Tibial nerve (tissue), 4 donors: ENCODE measurements around the gene CXCL17. TPM values are rescaled to one million over a fixed set of nuclear protein-coding genes. Genes with fewer than 3 reads are reported as not detected.
"Not testable (repeated sequence)": the region's sequence is repeated elsewhere in the genome, so short reads cannot be mapped to it uniquely, and the experiment has no call there.

ENCODE experiments used
- DNase-seq, 2 donors: peaks; one replicate each; pipeline ENCODE4 v3.0.0-alpha.2; 2019; ENCODE audit warnings: low spot score in 2 of 2
- H3K27ac ChIP-seq, 4 donors: fragments of 200-600 bp; sonication (generic) in 3 of 4; one replicate each; pipeline ENCODE4 v1.5.1; 2017 to 2019; ENCODE audit warnings: mild to moderate bottlenecking in 1 of 4
- H3K27me3 ChIP-seq, 2 donors: fragments of 200-600 bp; sonication (generic) in 1 of 2; one replicate each; pipeline versions ENCODE4 v1.5.1 to v1.6.0; 2017 to 2019
- H3K36me3 ChIP-seq, 3 donors: fragments of 200-600 bp; sonication (generic); one replicate each; pipeline ENCODE4 v1.5.1; 2018 to 2019
- H3K4me1 ChIP-seq, 4 donors: fragments of 200-600 bp; sonication (generic) in 3 of 4; one replicate each; pipeline ENCODE4 v1.5.1; 2017 to 2019
- H3K4me3 ChIP-seq, 4 donors: fragments of 200-600 bp; sonication (generic) in 3 of 4; one replicate each; pipeline ENCODE4 v1.5.1; 2017 to 2019; ENCODE audit warnings: mild to moderate bottlenecking in 1 of 4, moderate library complexity in 1 of 4
- H3K9me3 ChIP-seq, 4 donors: fragments of 200-600 bp; sonication (generic) in 3 of 4; one replicate each; pipeline ENCODE4 v1.5.1; 2017 to 2019
- CTCF ChIP-seq, 5 experiments: fragments of 200-600 bp in 3 of 5; fragments of 450-650 bp in 2 of 5; sonication (generic) in 3 of 5; IDR thresholded peaks; one replicate each; pipeline ENCODE4 v1.5.1; 2016 to 2019; ENCODE audit warnings: antibody characterized with exemption in 5 of 5, mild to moderate bottlenecking in 3 of 5, moderate library complexity in 2 of 5
- EP300 ChIP-seq, 2 donors: sonication (generic); formaldehyde crosslinking; IDR thresholded peaks; one replicate each; pipeline ENCODE4 v1.6.1; 2017; ENCODE audit warnings: antibody characterized with exemption in 2 of 2, mild to moderate bottlenecking in 1 of 2
- POLR2A ChIP-seq, 2 donors: fragments of 450-650 bp; IDR thresholded peaks; one replicate each; pipeline ENCODE4 v1.6.1; 2017; ENCODE audit warnings: antibody characterized with exemption in 2 of 2, mild to moderate bottlenecking in 2 of 2, moderate library complexity in 2 of 2
- WGBS, 2 donors: methylation state at CpG; one replicate each; pipeline ENCODE4 v1.1.5; 2018; 5-methylcytosine and 5-hydroxymethylcytosine counted together
- total RNA-seq, 4 donors: library from RNA; depleted of rRNA; stranded (reverse); fragments of >200 nt; gene quantifications; one replicate each; pipeline ENCODE4 v1.1.0, GENCODE V29; 2016

The CXCL17 gene, protein sequence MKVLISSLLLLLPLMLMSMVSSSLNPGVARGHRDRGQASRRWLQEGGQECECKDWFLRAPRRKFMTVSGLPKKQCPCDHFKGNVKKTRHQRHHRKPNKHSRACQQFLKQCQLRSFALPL
- not detected for total RNA-seq

GRCh38 chr19:42442833-42443232 is at the start of gene CXCL17:
Gene CXCL17, minus strand, starts transcription at chr19:42442946. Its CDS starts 114 bp downstream, at chr19:42442832.
- H3K4me3 ChIP-seq, result no peak within 1 kb of the TSS
- peaks cover 0 to 16% (median 2%) of the 10 kb centered on the region in 4 donors for H3K4me1 ChIP-seq
- H3K27ac ChIP-seq, result no peak within 1 kb of the TSS
- WGBS, 2 donors, result 93 to 98% methylated on average over 7 of the region's 7 CpGs
- H3K36me3 ChIP-seq, result no peaks in the 10 kb centered on the region
- no peaks in the 10 kb centered on the region for H3K9me3 ChIP-seq
- DNase-seq, result no peak
- TF ChIP-seq CTCF (IDR thresholded peaks at IDR 0.05) (no peak), POLR2A (IDR thresholded peaks at IDR 0.05) (no peak), EP300 (IDR thresholded peaks at IDR 0.05) (no peak)
- no peaks in the 10 kb centered on the region for H3K27me3 ChIP-seq

DNA sequence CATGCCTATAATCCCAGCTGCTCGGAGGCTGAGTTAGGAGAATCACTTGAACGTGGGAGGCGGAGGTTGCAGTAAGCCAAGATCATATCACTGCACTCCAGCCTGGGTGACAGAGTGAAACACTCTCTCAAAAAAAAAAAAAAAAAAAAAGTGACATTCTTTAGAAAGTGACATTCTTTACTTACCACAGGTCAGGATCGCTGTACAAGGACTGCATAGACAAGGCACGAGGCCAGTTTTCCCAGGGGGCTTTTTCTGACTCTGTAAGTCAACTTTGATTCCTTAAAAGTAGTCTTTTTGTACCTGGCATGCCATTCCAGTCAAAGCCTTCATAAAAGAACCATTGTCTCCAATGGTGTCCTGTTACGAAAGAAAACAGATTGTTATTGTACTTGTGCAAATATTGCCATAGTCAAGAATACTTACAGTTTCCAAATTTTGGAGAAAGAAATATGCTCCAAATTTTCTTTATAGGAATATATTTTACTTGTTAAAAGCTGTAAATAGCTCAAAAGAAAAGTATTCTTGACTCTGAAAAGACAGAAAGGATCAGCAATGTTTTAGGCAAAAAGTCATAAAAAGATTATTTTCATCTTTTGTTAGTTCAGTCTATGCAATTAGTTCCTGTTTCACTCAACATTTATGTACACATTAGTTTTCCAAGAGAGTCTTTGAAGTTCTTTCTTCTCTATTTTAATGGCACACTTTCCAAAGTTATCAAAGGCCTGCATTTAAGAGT is 46.2 kb upstream of the CXCL17 start:
- no peak for DNase-seq
- TF ChIP-seq CTCF (IDR thresholded peaks at IDR 0.05), result no peak
- no peak for TF ChIP-seq EP300 (IDR thresholded peaks at IDR 0.05)
- no peak for TF ChIP-seq POLR2A (IDR thresholded peaks at IDR 0.05)
- 49 to 57% methylated on average over 6 of the region's 6 CpGs for WGBS, 2 donors

DNA sequence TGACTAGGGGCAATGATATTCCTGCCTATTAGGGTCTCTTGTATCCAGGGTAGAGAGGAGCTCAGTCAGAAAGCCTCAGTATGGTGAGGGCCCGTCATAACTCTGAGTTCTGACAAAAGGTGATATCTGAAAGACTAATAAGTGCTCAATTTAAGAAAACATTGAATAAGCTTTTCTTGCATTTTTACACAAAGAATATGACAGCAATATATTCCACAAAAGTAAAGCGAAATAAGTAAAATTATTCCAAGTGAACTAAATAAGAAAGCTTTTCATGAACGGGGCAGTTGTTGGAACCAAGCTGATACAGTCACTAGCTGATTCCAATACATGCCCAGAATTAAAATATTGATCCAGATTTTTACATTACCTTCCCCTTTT is 45.0 kb upstream of the CXCL17 start:
- Histone ChIP-seq H3K27ac (no peak overlapping the region), H3K9me3 (no peaks in the 10 kb centered on the region), H3K36me3 (no peaks in the 10 kb centered on the region), H3K4me3 (no peak overlapping the region), H3K4me1 (peaks cover 0 to 3% (median 0%) of the 10 kb centered on the region in 4 donors), H3K27me3 (no peaks in the 10 kb centered on the region)
- WGBS, 2 donors, result 90 to 97% methylated on average over 3 of the region's 3 CpGs
- TF ChIP-seq EP300 (IDR thresholded peaks at IDR 0.05), result no peak
- TF ChIP-seq POLR2A (IDR thresholded peaks at IDR 0.05), result no peak
- TF ChIP-seq CTCF (IDR thresholded peaks at IDR 0.05), result no peak
- no peak for DNase-seq

More for the DNA sequence above, 46.2 kb upstream of the CXCL17 start:
- Histone ChIP-seq H3K4me3 (no peak overlapping the region), H3K36me3 (no peaks in the 10 kb centered on the region), H3K9me3 (no peaks in the 10 kb centered on the region), H3K27me3 (no peaks in the 10 kb centered on the region), H3K4me1 (peaks cover 0 to 3% (median 0%) of the 10 kb centered on the region in 4 donors), H3K27ac (no peak overlapping the region)

GRCh38 chr19:42487032-42487797 is 44.5 kb upstream of the CXCL17 start:
- Histone ChIP-seq H3K27me3 (no peaks in the 10 kb centered on the region), H3K4me3 (no peak overlapping the region), H3K4me1 (peaks cover 0 to 3% (median 0%) of the 10 kb centered on the region in 4 donors), H3K9me3 (no peaks in the 10 kb centered on the region), H3K27ac (no peak overlapping the region), H3K36me3 (no peaks in the 10 kb centered on the region)
- no peak for TF ChIP-seq EP300 (IDR thresholded peaks at IDR 0.05)
- TF ChIP-seq POLR2A (IDR thresholded peaks at IDR 0.05), result no peak
- TF ChIP-seq CTCF (IDR thresholded peaks at IDR 0.05), result no peak
- no peak for DNase-seq
- 82 to 86% methylated on average over 3 of the region's 3 CpGs for WGBS, 2 donors

DNA sequence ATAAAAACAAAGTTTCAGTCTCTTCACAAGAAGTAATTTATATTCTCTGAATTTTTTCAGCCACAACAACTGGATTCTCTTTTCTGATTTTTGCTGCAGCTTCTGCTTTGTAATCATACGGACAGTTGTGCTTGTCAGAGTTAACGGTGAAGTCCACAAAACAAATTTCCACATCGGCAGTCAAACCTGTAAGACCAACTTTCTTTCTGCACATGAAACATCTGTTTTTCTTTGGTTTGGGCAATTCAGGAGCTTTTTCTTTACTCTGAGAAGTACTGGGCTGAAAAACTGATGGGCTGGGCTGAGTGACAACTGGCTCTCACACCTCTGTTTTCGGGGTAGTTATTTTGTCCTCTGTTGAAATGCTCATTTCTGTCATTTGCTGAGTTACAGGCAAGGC is 42.3 kb upstream of the CXCL17 start:
- H3K27ac ChIP-seq, H3K36me3 ChIP-seq, H3K9me3 ChIP-seq, DNase-seq, H3K4me3 ChIP-seq, H3K27me3 ChIP-seq: not testable (repeated sequence)
- H3K4me1 ChIP-seq, result peaks cover 0 to 10% (median 0%) of the 10 kb centered on the region in 4 donors
- WGBS, 2 donors, result 79 to 87% methylated on average over 4 of the region's 4 CpGs
